Measurements from ENCODE around the gene ALDH18A1.

Gene ALDH18A1

DNA sequence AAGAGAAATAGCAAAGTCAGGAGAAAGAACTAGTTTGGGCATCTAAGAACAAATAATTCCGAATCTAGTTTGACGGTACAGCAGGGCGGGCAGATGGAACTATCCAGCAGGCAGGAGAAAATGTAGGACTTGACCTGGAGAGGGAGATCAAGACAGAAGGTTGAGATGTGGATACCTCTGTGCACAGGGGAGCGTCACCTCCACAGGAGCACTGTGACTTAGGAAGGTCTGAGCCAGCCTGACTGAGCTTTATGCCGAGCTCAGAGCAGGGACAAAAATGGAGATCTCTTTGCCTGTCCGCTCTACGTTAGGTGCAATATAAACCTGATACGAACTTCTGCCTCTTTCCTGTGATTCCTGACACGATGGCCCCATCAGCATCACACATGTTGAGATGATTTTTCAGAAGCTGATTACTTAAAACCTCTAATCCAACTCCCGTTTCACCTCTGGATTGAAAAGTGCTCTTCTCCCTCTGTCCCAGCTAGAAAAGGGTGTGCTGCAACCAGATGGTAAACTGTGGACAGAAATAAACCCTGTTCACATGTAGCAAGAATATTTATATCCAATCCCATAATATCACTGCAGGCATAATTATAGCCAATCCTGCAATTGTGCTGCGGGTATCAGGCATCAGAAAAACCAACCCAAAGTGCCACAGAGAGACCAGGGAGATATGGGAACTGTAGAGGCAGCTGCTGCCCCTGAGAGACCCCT is 81.7 kb downstream of the ALDH18A1 start:
- DNase-seq, result no peak

DNA sequence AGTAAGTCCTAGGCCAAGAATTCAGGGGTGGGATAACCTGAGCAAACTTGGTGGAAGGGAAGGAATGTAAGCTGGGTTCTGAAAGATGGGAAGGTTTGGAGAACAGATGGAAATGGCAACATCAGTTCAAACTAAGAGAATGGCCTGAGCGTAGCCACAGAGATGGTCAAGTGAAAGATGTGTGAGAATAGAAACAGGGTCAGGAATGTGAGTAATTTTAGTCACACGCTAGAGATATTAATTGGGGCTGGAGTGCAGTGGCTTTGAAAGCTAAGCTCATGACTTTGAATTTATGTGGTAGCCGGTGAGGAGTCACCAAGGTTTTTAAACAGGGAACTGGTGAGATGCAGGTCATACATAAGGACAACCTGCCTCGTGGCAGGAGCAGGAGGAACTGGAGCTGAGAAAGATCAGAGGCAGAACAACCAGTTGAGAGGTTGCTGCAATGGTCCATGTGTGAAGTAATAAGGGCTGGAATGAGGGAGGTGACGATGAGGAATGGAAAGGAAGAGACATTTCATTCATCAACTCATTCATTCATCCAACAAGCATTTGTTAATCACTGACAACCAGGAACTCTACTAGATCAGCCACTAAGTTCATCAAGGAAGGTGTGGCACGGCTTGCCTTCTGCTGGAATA is 82.4 kb downstream of the ALDH18A1 start:
- DNase-seq, result no peak

DNA sequence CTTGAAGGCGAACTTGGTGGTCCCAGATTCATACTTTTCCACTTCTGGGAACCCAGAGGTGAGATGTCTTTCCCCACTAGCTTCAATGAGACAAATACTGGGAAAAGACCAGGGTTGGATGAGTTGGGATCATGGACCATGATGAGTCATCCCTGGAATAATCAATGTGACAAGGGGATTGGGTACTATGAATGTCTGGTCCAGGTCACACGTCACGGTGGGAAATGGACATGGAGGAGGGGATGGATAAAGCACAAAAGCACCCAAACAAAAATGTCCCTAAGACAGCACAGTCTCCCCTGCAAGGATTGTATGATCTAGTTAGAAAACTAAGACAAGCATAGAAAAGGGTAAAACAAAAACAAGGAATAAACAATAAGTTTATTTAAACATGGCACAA is 83.0 kb downstream of the ALDH18A1 start:
- DNase-seq, result no peak

DNA sequence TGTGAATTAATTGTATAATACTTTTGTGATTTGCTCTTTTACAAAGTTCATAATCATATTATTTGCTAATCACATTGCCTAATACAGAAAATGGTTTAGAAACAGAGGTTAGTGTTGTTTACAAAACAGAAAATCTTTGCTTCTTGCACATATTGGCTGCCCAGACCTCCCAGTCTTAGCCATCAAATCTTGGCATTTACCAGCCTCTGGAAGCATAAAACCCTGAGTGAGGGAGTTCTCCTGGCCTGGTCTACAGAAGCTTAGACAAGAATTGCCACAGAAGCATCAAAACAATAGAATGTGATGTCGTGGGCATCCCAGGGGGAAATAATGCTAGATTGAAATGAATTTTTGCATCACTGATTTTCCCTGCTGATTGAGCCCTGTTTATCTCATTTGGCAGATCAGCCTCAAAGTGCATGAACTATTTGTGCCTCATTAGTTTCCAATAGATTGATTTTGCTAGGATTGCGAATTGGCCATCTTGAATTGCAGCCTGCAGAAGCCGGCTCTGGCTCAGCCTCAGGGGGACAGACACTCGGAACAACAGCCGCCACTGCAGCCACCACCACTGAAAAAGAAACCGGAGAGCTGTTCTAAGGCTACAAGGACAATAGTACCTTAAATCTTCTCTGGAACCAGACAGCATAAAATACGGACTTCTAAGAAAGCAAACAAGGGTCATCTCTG is 84.2 kb downstream of the ALDH18A1 start:
- no peak for DNase-seq

GRCh38 chr10:95571390-95571789 is 85.1 kb downstream of the ALDH18A1 start:
- no peak for DNase-seq

- peak; percentile 33 for DNase-seq
Observed at GRCh38 chr10:95569368-95569767, 87.1 kb downstream of the ALDH18A1 start.

DNA sequence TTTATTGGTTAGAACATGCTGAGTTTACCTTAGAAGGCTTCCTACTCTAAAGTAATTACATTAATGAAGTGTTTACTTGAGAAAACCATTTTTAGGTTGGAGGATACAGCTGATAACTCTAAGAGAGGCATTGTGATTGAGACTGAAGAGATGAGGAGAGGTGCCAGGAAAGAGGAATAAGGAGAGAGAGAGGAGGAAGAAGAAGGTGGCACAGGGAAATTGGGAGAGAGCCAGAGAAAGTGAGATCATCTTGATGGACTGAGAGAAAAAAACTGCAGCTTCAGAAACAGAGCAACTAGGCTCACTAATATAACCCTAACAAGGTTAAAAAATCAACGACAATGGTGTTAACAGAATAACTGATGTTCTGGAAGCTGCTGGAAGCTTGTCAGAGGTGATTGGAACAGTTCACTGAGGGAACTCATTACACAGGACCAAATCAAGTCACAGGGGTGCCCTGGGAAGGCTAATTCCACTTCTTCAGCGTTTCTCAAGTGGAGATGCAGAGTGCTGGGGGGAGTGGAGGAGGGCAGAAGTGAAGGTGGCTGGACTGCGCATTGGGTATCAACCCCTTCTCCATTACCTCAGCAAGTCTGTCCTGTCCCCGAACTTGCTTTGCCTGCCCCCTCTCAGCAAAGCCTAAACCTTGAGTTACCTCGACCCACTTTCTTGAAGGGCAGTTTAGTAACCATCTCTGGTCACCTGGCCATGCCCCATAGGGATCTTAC is 88.4 kb downstream of the ALDH18A1 start:
- DNase-seq, result no peak

DNA sequence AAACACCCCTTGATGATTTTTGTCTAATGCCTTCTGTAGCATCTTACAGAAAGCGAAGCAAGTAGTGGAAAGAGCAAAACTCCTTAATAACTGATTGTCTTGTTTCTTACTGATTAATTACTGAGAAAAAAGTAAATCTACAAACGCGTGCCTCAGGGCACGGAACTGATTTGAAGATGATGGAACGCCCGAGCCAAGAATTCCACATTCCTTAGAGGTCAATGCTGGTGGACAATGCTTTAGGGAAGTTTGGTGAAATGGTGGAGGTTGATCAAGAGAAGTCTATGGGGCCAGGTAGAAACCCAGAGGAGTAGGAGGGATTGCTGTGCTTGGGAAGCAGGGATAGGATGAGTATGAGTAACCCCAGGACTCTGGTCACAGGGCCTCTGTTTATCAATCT is 90.4 kb downstream of the ALDH18A1 start:
- DNase-seq, result no peak

- DNase-seq, result no peak
Observed at GRCh38 chr10:95565336-95565735, 91.2 kb downstream of the ALDH18A1 start.

DNA sequence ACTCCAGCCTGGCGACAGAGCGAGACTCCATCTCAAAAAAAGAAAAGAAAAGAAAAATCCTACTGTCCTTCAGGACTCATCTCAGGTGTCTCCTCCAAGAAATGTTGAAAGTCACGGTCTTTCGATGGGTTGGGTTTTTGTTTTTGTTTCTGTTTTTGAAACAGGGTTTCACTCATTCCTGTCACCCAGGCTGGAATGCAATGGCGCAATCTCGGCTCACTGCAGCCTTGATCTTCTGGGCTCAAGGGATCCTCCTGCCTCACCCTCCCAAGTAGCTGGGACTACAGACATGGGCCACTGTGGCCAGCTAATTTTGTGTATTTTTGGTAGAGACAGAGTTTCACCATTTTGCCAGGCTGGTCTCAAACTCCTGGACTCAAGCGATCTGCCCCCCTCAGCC is 92.2 kb downstream of the ALDH18A1 start:
- no peak for DNase-seq

- DNase-seq, result no peak
Observed at GRCh38 chr10:95562341-95562965, 94.1 kb downstream of the ALDH18A1 start.

DNA sequence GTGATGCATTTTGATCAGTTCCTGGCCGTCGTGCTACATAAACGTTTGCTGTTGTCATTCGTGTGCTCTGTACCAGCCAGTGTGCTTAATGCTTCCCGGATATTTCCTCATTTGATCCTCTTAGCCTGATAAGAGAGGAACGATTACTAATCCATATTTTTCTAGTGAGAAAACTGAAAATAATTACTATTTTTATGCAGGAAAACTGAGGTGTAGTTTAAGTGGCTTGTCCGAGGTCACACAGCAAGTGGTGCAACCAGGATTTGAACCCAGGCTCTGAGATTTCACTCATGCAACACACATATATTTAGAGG is 94.7 kb downstream of the ALDH18A1 start:
- no peak for DNase-seq

GRCh38 chr10:95561177-95561863 is 95.2 kb downstream of the ALDH18A1 start, which contains the start of gene SORBS1:
SORBS1 (minus strand) TSS chr10:95561371; CDS start chr10:95441135, 120,236 bp downstream.
- peak; percentile 96 for DNase-seq

DNA sequence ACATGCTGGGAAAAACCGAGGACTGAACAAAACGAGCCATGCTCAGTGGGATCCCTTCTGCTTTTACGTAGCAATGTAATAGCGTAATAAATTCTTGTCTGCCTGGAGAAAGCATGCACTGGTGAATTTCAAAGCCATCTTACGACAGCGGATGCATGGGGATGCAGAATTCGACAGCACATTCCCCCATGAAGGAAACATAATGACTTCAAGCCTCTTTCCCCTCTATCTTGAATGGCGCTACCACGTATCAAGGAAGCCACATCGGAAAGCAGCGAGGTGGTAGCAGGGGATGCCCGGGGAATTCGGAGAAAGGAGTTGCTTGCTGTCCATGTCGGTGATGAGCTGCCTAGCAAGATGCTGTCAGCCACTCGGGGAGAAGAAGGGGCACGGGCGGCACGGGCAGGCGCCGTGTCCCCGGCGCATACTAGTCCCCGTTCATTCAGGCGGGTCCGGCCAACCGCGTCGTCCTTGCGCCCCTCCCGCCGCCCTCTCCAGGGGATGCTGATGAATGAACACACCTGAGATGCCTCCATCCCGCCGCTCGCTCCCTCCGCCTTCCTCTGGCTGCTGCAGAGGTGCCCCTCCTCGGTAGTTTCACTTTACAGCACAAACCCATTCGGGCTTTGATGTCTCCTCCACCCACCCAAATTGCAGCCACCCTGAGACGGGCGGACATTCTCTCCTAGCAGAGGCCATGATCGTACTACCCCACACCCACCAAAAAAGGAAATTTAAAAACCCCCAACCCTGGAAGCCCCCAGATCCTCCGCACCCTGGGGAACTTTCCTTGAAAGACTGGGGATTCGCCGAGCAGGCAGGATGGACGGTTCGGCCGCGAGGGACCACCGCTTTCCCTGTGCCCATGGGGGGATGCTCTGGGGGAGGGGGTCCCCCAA is 96.0 kb downstream of the ALDH18A1 start:
- DNase-seq, result peak; percentile 13

DNA sequence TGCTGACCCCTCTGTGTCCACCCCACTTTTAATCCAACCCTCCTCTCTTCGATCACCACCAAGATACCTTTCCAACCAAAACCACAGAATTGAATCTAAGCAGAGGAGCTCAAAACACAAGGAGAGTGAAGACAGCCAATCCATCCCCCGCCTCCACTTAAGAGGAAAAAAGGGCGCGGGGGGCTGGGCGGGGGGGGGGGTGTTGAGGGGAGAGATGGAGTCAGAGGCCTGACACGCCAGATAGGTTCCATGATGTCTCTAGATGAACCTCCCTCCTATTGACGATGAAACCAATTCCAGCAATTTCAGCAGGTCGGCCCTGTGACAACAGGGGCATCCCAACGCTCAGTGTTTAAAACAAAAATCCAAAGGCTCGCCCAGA is 96.6 kb downstream of the ALDH18A1 start:
- DNase-seq, result no peak

- no peak for DNase-seq
Observed at GRCh38 chr10:95559471-95559870, 97.0 kb downstream of the ALDH18A1 start.

DNA sequence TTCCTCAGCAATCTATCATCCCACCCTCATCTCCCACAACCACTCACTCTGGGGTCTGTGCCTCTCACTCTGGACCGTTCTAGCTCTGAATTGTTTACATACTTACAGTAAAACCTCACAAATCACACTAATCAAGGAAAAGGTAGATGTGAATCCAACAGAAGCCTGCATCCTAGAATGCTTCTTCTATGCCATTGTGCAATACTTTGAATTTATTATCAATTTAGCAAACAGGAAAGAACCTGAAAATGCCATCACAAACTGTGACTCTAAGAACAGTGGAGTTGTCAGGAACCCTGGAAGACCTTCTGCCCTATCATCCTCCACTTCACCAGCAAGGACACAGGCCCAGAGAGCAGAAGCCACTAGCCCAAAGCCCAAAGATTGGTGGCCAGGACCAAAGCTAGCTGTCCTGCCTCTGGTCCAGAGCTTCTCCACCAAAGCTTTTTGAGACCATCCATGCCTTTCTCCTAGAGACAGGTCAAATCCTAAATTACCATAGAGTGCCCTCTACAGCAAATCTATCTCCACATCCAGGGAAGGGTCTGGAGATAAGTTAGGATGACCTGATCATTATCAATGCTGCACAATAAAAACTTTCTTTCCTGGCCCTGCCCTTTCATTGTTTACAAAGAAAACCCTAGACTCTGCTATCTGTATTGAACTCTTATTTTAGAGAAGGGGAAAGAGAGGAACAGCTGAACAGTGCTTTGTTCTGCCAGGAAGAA is 97.8 kb downstream of the ALDH18A1 start:
- no peak for DNase-seq

DNA sequence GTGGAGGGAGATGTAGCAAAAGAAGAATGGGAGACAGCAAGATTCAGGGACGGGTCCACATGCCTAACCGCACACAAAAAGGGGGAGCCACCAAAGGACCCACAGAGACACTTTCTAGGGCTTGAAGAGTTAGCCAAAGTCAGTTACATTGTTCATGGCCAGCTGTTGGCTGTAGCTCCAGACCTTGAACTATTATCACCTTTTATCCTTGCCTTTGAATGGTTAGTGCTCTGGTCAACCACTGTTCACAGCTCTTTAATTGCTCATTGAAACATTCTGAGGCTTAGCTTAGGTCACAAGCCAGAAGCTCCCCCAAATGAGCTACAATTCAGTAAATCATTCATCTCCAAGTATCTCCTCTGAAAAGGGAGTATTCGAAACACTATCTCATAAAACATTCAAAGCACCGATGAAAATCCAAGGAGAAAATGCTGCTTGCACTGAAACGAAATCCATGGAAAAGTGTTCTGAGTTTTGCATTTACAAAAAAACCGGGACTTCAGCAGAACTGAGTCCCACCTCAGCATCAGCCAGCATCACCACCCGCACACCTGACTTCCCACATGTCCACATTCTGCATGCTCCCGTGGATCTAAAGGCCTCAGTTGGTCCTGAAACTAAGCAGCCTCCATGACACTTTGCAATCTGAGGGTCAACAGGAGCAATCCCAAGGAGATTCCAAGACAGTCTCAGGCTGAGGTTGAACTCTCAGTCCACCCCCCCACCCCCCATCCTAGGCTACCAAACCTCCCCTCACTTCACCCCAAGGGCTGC is 99.3 kb downstream of the ALDH18A1 start:
- no peak for DNase-seq
